HL-60/S4 treated with phorbol 12-myristate 13-acetate at 8.2 ng/mL for 4 days and 3 days (cell line): ENCODE data around the gene RNF157.
"Not testable (repeated sequence)": the region's sequence is repeated elsewhere in the genome, so short reads cannot be mapped to it uniquely, and the experiment has no call there.

ENCODE experiments used
- in situ Hi-C: fragments of 300-500 bp; cut with MboI; formaldehyde crosslinking; loops from 2 replicates; pipeline ENCODE4 v1.15.0; 2022; ENCODE audit warnings: low sequenced_read_pairs

Gene RNF157

DNA sequence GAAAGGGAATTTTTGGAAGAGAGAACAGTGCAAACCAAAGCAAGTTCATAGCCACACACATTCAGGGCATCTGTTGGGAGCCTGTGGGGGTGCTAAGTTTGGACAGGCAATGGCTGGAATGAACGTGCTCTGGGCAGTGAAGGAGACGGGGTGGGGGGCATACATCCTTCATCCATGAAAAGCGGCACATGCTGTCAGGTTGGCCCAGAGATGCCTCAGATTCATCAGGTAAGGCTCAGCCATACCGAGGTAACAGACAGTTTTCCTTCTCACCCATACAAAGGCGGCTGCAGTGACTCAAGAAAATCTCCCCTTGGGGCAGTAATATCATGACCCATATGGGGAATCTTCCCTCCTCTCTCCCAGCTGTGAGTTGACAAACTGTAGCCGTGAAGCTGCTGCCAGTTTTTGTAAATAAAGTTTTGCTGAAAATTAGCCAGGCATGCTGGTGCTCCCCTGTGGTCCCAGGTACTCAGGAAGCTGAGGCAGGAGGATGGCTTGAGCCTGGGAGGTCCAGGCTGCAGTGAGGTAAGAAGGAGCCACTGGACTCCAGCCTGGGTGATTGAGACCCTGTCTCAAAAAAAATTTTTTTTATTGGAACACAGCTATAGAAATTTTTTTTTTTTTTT is 15.6 kb upstream of the RNF157 start:
- in situ Hi-C loops = no loop called here

- in situ Hi-C loops = no loop called here
Measured at GRCh38 chr17:76254275-76254674, 14.0 kb upstream of the RNF157 start.

- in situ Hi-C loops = no loop called here
Measured at GRCh38 chr17:76253841-76254240, 13.5 kb upstream of the RNF157 start.

DNA sequence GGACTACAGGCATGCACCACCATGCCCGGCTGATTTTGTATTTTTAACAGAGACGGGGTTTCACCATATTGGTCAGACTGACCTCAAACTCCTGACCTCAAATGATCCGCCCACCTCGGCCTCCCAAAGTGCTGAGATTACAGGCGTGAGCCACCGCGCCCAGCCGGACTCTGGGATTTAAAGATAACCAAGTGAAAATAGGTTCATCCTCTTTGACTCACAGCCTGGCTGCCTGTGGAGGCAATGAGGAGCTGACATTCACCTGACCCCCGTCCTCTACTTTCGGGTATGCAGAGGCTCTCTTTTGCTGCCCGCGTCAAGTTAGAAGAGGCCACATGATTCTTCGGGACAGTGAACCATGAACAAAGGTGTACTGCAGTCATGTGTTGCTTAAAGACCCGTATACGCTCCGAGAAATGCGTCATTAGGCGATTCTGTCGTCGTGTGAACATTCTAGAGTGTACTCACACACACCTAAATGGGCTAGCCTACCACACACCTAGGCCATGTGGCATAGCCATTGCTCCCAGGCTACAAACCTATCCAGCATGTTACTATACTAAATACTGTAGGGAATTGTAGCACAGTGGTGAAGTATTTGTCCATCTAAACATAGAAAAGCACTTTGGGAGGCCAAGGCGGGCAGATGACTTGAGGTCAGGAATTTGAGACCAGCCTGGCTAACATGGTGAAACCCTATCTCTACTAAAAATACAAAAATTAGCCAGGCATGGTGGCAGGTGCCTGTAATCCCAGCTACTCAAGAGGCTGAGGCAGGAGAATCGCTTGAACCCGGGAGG is 12.9 kb upstream of the RNF157 start:
- in situ Hi-C loops = not testable (repeated sequence)

DNA sequence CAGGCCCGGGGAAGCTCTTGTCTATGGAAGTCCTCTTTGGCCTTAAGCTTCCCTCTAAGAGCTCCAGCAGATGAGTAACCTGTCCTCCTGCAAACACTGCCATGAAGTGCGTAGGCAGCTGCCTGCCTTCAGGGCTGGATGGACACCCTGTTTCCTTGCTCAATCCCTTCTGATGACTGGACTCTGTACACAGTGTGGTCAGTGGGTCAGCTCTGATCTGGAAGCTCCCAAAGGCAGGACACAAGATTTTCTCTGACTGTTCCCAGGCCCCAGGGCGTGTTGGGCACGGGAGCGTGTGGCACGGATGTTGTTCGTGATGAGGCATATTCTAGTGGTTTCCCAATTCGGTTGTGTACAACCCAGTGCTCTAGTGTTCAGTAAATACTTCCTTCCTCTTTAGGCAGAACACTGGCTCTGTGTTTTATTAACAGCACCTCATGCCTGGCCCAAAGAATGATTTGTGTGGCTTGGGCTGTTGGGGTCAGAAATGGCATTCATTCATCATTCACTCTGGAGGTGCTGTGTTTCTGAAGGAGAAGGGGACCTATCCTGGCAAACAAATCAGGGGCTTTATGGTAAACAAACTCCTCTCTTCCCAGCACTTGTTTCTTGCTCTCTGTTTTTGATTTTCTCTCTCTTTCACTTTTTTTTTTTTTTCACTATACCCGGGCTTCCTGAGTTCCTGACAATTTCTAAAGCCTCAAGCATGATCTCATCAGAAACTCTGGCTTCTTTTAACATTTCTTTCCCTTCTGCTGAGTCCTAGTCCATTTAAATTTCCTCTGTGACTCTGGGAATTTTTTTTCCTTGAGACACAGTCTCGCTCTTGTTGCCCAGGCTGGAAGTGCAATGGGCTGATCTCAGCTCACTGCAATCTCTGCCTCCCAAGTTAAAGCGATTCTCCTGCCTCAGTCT is 12.0 kb upstream of the RNF157 start:
- in situ Hi-C loops = no loop called here

- in situ Hi-C loops = no loop called here
Measured at GRCh38 chr17:76251478-76252039, 11.3 kb upstream of the RNF157 start.

DNA sequence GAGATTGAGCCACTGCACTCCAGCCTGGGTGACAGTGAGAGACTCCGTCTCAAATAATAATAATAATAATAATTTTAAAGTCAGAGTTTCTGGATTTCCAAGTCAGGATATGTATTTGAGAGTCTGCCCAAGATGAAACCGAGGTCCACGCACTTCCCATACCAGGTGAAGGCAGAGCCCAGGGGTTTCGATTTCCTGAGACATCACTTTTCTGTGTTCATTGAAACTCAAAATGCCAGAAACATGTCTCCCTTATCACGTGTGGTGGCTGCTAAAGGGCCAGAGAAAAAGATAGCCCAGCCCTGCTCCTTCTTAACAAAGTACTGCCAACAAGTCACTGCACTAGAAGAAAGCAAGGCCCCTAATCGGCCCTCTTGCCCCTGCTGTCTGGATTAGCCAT is 9.8 kb upstream of the RNF157 start:
- in situ Hi-C loops = no loop called here

DNA sequence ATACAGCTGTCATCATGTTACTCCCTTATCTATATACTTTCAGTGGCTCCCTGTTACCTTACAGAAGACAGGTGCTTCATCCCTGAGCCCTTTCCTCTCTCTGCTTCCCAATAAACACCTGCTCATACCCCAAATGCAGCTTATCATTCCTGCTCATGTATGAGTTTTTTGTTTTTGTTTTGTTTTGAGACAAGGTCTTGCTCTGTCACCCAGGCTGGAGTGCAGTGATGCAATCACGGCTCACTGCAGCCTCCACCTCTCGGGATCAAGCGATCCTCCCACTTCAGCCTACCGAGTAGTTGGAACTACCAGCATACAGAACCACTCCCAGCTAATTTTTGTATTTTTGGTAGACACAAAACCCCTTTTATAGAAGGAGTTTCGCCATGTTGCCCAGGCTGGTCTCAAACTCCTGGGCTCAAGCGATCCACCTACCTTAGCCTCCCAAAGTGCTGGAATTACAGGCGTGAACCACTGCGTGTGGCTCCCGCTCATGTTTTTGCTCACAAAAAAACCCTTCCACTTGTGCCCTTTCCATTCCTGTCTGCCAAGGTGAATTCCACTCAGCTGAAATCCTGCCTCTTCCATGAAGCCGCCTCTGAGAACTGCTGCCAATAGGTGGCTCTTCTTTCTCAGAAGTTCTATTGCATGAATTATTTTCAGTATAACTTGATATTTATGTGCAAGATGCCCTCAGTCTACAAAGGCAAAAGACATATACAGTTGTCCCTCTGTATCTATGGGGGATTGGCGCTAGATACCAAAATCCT is 7.9 kb upstream of the RNF157 start:
- in situ Hi-C loops = no loop called here

DNA sequence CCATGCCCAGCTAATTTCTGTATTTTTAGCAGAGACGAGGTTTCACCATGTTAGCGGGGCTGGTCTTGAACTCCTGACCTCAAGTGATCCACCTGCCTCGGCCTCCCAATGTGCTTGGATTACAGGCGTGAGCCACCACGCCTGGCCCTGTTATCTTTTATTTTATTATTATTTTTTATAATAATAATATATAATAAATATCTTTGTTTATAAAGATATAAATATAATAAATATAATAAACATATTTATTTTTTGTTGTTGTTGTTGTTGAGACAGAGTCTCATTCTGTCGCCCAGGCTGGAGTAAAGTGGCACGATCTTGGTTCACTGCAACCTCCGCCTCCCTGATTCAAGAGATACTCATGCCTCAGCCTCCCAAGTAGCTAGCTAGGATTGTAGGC is 7.0 kb upstream of the RNF157 start:
- in situ Hi-C loops = no loop called here

- in situ Hi-C loops = no loop called here
Measured at GRCh38 chr17:76246080-76247066, 6.1 kb upstream of the RNF157 start.

DNA sequence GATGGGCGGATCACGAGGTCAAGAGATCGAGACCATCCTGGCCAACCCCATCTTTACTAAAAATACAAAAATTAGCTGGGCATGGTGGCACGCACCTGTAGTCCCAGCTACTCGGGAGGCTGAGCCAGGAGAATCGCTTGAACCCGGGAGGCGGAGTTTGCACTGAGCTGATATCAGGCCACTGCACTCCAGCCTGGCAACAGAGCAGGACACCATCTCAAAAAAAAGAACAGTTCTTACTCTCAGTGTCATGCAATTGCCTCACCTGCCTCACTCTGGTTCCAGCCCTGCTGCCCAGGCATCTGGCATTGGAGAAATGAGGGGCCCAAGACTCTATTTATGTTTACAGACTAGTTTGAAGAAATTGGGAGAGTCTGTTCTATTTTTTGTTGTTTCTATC is 4.4 kb upstream of the RNF157 start:
- in situ Hi-C loops = not testable (repeated sequence)

- in situ Hi-C loops = no loop called here
Measured at GRCh38 chr17:76243826-76244679, 3.8 kb upstream of the RNF157 start.

GRCh38 chr17:76241691-76242255 is 1.5 kb upstream of the RNF157 start:
- in situ Hi-C loops = no loop called here

- in situ Hi-C loops = no loop called here
Measured at GRCh38 chr17:76241204-76241538, 878 bp upstream of the RNF157 start.

- in situ Hi-C loops = no loop called here
Measured at GRCh38 chr17:76239538-76240274, 587 bp downstream of the RNF157 start.

DNA sequence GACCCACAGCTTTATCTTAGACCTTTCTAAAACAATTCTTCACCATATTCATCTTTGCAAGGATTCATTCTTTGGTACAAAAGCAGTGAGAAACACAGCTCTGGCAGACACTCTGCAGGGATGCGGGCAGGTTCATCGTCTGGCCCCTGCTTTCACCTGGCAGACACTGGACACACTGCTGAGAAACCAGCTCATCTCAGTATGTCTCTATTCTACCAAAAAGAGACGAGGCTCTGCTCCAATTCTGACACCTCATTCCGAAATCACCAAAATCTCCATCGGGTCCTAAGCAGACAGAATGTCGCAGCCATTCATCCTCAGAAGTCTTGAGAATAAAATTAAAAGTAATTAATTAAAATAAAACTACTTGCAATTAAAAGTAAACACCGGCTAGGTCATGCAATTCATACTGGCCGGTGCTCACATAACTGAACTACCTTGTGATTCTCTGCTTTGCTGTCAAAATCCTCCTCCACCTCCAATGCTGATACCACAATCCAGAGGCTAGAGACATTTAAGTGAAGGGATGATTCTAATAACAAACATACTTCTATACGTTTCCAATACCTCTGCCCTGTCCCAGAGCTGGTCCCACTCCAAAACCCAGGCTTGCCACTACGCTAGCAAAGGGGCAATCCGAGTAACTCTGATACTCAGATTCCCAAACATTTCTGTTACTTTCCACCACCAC is 1.3 kb downstream of the RNF157 start:
- in situ Hi-C loops = no loop called here

- in situ Hi-C loops = no loop called here
Measured at GRCh38 chr17:76237859-76238313, 2.4 kb downstream of the RNF157 start.
